GM19035 (cell line): Measurements from ENCODE around the gene COG4.
A peak's percentile ranks its signal among the peaks of the same experiment; 100 is the strongest.

ENCODE experiments used
- ATAC-seq: cut with Tn5 transposase; IDR thresholded peaks from one replicate; pipeline ENCODE4 v1.9.1; 2021; ENCODE audit not compliant: unreplicated experiment

The COG4 gene

GRCh38 chr16:70480127-70481105, 42.9 kb downstream of the COG4 start:
- no peak for ATAC-seq

DNA sequence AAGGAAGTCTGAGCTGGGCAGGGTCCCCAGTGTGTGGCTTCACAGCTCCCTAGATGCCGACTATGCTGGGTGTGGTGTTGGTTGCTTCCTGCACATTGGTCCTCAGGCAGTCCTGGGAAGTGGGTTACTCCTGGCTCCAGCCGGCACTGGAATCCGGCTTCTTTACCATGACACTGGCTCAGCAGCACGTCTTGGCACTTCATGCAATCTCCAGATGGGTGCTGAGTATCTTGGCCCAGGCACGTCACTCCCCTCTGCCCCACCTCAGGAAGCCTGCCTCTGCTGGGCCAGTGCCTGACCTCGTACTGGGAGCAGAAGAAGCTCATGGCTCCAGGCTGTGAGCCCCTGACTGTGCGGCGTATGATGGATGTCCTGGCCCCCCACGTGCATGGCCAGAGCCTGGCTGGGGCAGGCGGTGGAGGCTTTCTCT, 44.4 kb downstream of the COG4 start:
- no peak for ATAC-seq

- ATAC-seq, result no peak
These were observed 45.2 kb downstream of the COG4 start for GRCh38 chr16:70478169-70478568.

- peak; percentile 85 for ATAC-seq
These were observed 46.9 kb downstream of the COG4 start for GRCh38 chr16:70476272-70477020.

DNA sequence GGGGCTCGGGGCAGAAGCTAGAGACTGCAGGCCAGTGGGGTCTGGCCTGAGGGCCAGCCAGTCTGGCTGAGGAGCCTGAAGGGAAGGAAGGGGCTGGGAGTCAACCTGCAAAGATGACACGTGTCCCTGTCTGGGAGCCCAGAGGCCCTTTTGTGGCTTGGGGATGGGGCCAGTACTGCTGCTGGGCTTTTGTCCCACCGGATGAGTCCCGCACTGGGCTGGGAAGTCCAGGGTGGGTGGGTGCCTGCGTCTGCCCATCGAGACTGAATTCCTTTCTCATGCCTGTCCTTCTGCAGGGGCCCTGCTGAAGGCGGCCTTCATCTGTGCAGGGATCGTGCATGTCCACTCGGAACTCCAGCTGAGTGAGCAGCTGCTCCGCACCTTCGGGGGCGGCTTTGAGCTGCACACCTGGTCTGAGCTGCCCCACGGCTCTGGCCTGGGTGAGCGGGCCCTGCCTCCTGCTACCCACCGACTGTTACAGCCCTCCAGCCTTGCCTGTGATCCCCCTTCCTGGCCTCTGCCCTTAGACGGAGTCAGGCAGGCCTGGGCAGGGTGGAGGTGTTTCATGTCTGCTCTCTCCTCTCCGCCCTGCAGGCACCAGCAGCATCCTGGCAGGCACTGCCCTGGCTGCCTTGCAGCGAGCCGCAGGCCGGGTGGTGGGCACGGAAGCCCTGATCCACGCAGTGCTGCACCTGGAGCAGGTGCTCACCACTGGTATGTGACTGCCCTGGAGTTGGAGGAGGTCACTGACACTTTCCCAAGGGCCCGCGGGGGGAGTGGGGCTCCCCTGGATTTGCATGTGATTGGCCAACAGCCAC, 48.1 kb downstream of the COG4 start:
- ATAC-seq, result no peak

DNA sequence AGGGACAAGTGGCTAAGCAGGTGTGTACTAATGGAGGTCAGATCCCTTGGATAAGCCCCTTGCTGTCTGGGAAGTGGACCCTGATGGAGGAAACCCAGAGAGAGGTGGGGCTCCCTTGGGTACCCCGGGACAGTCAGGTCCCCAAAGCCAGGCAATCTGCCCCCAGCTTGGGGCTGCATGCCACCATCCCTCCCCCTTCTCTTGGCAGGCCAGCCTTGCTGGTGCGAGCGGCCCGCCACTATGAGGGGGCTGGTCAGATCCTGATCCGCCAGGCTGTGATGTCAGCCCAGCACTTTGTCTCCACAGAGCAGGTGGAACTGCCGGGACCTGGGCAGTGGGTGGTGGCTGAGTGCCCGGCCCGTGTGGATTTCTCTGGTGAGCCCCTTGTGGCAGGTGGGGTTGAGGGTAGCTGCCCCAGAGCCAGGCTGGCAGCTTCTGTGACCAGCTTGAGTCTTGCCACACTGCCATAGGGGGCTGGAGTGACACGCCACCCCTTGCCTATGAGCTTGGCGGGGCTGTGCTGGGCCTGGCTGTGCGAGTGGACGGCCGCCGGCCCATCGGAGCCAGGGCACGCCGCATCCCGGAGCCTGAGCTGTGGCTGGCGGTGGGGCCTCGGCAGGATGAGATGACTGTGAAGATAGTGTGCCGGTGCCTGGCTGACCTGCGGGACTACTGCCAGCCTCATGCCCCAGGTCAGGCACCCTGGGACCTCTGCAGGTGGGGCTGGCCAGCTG, 48.9 kb downstream of the COG4 start:
- ATAC-seq, result no peak

GRCh38 chr16:70473446-70474319, 49.7 kb downstream of the COG4 start:
- no peak for ATAC-seq

GRCh38 chr16:70472786-70473433, 50.4 kb downstream of the COG4 start:
- no peak for ATAC-seq

GRCh38 chr16:70470927-70471341, 52.4 kb downstream of the COG4 start:
- ATAC-seq, result no peak

DNA sequence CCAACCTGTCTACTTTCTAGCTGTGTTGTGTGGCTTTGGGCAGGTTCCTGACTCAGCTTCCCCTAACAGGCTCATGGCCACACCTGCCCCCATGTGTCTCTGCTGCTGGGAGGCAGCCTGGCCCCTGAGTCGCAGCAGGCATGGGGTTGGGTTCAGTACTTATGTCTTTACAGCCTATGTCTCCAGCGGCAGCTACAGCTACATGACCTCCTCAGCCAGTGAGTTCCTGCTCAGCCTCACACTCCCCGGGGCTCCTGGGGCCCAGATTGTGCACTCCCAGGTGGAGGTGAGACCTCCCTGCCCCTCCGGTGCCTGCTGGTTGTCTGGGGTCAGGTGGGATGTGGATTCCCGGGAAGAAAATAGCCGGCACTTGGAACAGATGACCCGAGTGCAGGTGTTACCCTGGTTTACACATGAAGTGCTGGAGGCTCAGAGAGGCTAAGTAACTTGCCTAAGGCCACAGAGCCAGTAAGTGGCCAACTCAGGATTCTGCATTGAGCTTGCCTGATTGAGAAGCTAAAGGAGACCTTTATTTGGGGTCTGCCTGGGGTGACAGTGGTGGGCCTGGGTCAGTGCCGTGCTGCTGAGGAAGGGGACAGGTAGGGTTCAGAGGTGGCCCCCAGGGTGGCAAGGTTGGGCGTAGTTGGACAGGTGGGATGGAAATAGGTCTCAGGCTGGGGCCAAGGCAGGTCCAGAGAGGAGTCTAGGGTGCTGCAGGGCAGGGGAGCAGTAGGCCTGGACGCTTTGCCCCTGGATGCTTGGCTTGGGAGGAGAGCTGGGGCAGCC, 53.0 kb downstream of the COG4 start:
- ATAC-seq, result no peak

DNA sequence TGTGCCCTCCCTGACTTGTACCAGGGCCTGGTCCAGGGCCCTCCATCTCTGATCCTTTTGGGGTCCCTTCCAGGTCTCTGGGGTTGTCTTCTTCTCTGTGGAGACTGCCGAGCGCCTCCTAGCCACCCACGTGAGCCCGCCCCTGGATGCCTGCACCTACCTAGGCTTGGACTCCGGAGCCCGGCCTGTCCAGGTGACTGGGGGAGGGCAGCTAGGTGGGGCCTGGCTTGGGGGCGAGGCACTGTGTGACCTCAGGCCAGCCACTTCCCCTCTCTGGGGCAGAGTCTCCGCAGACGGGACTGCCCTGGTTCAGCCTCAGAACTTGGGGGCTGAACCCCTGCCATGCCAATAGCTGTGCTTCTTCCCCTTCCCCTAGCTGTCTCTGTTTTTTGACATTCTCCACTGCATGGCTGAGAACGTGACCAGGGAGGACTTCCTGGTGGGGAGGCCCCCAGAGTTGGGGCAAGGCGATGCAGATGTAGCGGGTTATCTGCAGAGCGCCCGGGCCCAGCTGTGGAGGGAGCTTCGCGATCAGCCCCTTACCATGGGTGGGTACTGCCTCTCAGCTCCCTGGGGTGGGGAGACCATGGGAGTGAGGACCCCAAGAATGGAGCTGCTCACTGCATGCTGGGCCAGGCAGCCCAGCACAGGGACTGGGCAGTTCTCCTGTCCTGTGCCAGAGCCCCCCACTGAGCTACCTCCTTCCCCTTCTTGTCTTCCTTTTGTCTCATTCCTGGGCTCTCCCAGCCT, 54.4 kb downstream of the COG4 start:
- no peak for ATAC-seq

DNA sequence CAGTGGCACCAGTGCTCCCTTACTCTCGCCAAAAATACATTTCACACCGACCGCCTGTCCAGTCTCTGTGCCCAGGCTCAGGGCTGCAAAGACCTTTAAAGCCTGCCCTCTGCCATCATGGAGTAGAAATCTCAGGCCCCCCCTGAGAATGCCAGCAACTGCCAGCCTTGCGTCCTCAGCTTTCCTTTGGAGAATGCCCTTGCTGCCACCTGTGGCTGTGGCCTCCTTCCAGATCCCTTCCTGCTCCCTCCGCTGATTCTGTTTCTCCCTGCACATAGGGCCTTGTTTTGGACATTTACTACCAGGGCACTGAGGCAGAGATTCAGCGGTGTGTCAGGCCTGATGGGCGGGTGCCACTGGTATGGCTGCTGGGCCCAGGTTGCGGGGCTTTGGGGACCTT, 55.7 kb downstream of the COG4 start:
- ATAC-seq, result no peak

- ATAC-seq, result no peak
These were observed 56.2 kb downstream of the COG4 start for GRCh38 chr16:70467113-70467512.

DNA sequence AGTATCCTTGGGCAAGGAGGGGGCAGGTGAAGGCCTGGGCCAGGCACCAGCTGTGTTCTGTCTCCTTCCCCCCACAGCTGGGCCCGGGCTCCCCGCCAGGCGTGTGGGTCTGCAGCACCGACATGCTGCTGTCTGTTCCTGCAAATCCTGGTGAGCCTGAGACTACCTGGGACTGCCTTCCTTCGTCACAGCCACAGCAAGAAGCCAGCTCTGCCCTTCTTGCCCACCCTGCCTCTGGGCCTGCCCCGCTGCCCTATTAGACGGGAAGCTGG, 56.6 kb downstream of the COG4 start:
- ATAC-seq, result no peak

DNA sequence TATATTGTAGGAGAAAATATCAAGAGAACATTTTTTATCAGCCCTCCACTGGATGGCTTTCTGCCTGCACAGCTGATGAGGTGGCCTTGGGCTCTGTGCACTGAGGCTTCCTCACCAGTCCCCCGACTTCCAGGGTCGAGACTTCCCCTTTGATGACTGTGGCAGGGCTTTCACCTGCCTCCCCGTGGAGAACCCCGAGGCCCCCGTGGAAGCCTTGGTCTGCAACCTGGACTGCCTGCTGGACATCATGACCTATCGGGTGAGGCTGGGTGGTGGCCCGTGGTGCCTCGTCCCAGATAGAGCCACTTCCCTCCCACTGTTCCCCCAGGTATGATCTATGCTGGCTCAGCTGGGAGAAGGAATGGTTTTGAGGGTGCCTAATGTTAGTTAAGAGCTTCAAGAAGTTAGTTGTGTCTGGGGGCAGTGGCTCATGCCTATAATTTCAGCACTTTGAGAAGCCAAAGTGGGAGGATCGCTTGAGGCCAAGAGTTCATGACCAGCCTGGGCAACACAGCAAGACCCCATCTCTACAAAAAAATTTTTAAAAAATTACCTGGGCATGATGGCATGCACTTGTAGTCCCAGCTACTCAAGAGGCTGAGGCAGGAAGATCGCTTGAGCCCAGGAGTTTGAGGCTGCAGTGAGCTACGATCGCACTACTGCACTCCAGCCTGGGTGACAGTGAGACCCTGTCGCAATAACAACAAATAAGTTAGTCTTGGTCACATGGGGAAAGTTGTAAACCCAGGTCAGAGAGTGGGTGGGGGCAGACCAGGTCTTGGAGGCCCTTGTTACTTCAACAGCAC, 57.2 kb downstream of the COG4 start:
- no peak for ATAC-seq

- ATAC-seq, result no peak
These were observed 60.1 kb downstream of the COG4 start for GRCh38 chr16:70463235-70463634.

GRCh38 chr16:70460737-70461261, 62.6 kb downstream of the COG4 start:
- ATAC-seq, result no peak
